SKM-1 (cell line): ENCODE data around the gene ACVR2B.

Experiments used
- DNase-seq: peaks from one replicate; lab custom pipeline; 2025; ENCODE audit not compliant: unreplicated experiment; lab: John Stamatoyannopoulos, UW

ACVR2B gene

DNA sequence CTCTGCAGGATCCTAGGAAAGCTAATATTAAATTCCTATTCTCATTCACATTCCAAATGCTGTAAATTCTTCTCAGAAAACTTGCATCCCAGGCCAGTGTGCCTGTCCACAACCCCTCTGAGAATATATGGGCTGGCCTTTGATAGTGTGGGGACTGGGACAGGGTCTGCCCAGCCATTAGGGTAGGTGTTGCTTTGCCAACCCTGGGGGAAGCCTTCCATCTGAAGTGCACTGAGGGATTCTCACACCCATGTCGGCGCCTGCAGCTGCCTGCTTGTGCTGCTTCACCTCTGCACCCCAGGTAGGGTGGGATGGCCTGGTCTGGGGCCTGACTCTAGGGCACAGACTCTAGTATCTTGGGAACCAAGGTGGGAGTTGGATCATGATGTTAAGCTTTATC, 27.2 kb downstream of the ACVR2B start:
- DNase-seq, result no peak

GRCh38 chr3:38482951-38483350, 29.3 kb downstream of the ACVR2B start:
- DNase-seq, result no peak

DNA sequence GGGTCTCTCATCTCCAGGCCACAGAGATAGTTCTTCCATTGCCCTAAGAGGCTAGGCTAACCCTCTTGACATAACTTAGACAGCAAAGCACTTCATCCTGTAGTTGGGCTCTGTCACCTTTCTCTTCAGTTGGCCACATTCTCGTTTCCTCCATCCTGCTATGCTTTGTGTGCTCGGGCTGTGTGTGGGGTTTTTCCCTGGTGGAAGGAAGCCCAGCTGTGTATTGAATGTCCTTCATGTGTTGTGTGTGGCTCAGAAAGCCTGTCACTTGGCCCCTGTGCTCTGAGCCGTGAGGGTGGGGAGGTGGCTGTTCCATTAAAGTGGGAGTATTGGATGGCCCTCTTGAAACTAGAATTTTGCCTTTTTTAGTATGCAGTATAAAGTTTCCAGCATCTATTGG, 33.6 kb downstream of the ACVR2B start:
- no peak for DNase-seq

DNA sequence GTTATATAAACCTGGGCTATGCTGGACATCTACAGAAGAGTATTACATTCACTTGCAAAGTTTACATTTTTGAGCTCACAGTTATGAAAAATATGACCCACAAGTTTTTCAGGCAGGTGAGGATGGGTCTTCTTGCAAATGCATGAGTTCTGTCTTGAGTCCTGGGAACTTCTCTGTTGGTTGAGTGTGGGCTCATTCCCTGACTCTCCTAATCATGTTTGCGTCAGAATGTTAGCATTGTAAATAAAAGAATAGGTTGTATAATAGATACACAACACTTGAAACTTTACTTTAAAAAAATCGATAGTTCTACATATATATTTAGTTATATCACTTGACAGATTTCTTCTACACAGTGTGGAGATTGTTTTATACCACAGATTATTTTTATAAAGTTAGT, 35.3 kb downstream of the ACVR2B start:
- no peak for DNase-seq

DNA sequence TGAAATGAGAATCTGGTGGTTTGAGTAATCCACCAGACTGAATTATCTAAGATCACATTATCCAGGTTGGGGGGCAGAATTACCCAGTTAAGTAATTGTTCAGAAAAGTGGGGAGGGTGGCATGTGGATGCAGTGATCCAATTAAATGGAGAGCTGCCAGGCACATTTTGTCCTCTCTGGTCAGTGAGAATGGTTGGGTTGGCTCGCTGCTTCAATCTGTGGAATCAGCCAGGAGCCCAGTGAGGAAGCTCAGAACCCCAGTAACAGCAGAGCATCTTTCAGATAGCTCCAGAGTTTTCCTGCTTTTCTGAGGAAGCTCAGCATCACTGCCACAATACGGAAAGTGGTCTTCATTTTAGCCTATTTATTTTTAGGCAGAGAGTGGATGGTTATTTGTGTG, 36.1 kb downstream of the ACVR2B start:
- DNase-seq, result no peak

GRCh38 chr3:38490281-38491030, 36.8 kb downstream of the ACVR2B start:
- no peak for DNase-seq

GRCh38 chr3:38491215-38491614, 37.5 kb downstream of the ACVR2B start:
- no peak for DNase-seq

DNA sequence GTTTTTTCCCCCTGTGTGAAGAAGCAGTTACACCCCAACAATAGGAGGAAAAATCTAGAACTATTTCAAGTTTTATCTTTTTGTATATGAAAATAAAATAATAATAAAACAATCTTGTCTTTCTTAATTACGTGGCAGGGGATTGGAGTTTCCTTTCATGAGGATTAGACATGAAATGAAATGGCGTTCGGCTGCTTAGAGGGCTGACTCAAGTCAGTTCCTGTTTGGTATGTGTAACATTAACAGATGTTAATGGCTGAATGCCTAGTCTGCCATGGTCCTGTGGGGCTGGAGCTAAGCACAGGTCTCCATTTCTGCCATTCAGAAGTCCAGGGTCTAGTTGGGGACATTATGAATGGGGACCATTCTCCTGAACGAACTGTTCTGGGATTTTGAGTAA, 39.3 kb downstream of the ACVR2B start:
- DNase-seq, result no peak

DNA sequence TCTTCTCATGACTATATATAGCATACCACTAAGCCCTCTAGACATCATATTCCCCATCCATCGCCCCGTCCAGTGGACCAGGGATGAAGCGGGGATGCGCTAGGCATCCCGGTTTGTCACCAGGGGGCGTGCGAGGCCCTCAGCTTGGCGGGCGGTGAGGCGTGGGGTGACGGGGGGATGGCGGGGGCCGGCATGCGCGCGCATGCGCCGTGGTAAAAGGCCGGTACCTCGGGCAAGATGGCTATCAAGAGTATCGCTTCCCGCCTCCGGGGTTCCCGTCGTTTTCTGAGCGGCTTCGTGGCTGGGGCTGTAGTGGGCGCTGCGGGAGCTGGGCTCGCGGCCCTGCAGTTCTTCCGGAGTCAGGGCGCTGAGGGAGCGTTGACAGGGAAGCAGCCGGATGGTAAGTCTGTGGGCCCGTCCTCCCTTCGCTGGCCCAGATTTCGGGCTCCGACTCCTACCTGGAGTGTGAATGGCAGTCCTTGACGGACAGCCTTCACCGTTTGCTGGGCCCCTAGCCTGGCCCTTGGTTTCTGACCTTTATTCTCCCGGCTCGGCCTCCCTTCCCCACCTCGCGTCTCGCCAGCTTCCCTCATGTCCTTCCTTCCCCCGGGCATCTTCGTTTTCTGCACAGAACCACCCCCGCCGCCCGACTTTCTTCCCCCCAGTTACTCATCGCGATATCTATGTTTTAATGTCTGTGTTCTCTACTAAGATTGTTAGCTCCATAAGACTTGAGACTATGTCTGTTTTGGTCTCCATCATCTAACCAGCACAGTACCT, 42.6 kb downstream of the ACVR2B start, which contains the start of gene EXOG:
Gene EXOG (plus strand): TSS at position 210 of the 780 bp plus-strand sequence. CDS start 28 bp downstream, at position 238.
- peak; percentile 83 for DNase-seq

GRCh38 chr3:38497031-38497430, 43.3 kb downstream of the ACVR2B start:
- DNase-seq, result no peak

- no peak for DNase-seq
These were observed 47.2 kb downstream of the ACVR2B start for GRCh38 chr3:38500688-38501417.

DNA sequence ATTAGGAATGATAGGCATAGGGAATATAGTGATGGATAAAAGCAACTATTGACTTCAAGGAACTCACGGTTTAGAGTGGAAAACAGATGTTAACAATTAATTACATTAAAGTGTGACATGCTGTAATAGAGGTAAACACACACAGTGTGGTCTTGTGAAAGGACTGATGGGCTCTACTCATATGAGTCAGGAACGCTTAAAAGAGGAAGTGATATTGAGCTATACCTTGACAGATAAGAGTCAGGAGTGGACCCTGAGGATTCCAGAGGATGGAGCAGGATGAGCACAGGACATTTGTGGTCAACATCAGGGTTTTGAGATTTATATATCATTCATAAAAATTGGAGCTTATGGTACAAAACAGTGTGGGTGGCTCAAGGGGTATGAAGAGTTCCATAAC, 53.4 kb downstream of the ACVR2B start:
- DNase-seq, result no peak

- no peak for DNase-seq
These were observed 56.0 kb downstream of the ACVR2B start for GRCh38 chr3:38509732-38510131.

DNA sequence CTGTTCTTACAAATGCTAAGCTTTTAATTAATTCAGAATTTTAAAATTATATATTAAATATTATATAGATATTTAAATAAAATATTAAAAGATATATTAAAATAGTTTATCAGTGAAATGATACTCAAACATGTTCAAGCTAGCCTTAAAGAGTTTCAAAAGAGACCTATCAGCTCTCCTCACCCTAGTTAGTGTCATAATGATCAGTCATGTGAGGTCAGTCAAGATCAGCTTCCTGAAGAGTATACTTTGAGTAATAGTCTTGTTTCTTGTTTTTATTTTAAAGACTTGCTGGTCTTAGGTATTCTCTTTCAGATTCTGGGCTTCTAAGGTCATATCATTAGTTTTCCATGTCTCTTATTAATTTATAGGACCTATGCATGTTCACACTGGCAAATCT, 56.9 kb downstream of the ACVR2B start:
- no peak for DNase-seq

GRCh38 chr3:38511546-38511945, 57.9 kb downstream of the ACVR2B start:
- no peak for DNase-seq

GRCh38 chr3:38515367-38515766, 61.7 kb downstream of the ACVR2B start:
- DNase-seq, result no peak

GRCh38 chr3:38516669-38517068, 63.0 kb downstream of the ACVR2B start:
- DNase-seq, result no peak

DNA sequence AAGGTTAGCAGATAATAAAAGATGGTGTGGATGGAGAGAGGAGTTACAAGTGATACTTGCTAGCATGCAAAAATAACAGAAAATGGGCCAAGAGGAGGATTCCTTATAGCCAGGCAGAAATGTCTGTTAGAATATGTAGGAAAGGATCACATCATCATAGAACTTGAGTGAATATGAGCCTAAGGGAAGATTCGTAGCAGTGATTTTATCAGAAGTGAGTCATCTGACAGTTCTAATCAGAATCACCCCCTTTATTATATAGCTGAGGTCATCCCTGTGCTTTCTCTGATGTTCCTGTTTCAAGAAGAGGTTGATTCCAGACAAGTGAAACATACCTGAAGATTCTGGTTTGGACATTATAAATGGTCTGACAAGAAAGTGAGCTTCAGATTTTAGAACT, 65.3 kb downstream of the ACVR2B start:
- DNase-seq, result no peak

- DNase-seq, result no peak
These were observed 66.0 kb downstream of the ACVR2B start for GRCh38 chr3:38519651-38520050.

DNA sequence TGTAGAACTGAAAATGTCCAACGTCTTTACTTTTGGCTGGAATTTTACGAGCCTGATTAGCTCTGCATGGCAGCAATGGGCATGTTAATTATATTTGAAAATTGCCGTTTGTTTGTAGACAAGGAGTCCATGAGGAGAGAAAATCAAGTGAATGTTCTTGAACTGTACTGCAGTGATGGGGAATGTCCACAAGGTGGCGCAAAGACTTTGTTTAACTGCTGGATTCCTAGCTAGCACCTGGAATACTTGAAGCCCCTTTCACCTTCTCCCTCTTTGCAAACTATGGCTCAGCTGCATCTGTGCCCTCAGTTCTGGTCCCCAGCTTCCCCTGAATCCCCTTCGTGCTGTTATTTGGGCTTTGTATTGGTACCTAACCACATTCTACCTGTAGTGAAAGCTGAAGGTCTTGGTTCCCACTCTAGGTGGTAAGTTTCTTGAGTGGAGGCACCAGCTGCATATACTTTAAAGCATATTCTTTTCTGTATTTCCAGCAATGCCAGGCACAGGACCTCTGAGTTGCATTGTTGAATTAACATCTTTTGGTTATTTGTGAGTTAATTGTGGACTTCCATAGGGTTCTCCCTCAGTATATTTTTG, 67.8 kb downstream of the ACVR2B start:
- peak; percentile 34 for DNase-seq

- no peak for DNase-seq
These were observed 68.3 kb downstream of the ACVR2B start for GRCh38 chr3:38522002-38522401.
